KBM-7 (cell line): ENCODE data around the gene CTSL.

Source experiments
- DNase-seq: peaks from one replicate; pipeline ENCODE4 v3.0.0-alpha.2; 2015
- in situ Hi-C: fragments of 300-500 bp; cut with MboI; formaldehyde crosslinking; loops from 2 replicates; pipeline ENCODE4 v1.14.3; 2020; ENCODE audit warnings: low sequenced_read_pairs, low pct_unique_long_range_greater_than_20kb, mixed read lengths

The CTSL gene

GRCh38 chr9:87696641-87697040, 29.3 kb upstream of the CTSL start:
- in situ Hi-C loops = loop anchor here (25.0 kb wide), 2 partner anchors 116 to 341 kb away; no protein-coding TSS in a partner anchor
- DNase-seq = no peak

GRCh38 chr9:87698069-87698809, 27.7 kb upstream of the CTSL start:
- in situ Hi-C loops = loop anchor here (25.0 kb wide), 2 partner anchors 114 to 339 kb away; no protein-coding TSS in a partner anchor

GRCh38 chr9:87699835-87700234, 26.1 kb upstream of the CTSL start:
- no peak for DNase-seq
- in situ Hi-C loops = loop anchor here (25.0 kb wide), 2 partner anchors 112 to 337 kb away; no protein-coding TSS in a partner anchor

More at GRCh38 chr9:87698069-87698809, 27.7 kb upstream of the CTSL start:
- DNase-seq = no peak

- in situ Hi-C loops = no loop called here
- no peak for DNase-seq
Measured at GRCh38 chr9:87701491-87701890, 24.4 kb upstream of the CTSL start.

- in situ Hi-C loops = no loop called here
- no peak for DNase-seq
Measured at GRCh38 chr9:87701931-87702421, 23.9 kb upstream of the CTSL start.

GRCh38 chr9:87702921-87703320, 23.0 kb upstream of the CTSL start:
- in situ Hi-C loops = no loop called here
- no peak for DNase-seq

GRCh38 chr9:87703636-87704276, 22.2 kb upstream of the CTSL start:
- no peak for DNase-seq
- in situ Hi-C loops = no loop called here

GRCh38 chr9:87704342-87704741, 21.6 kb upstream of the CTSL start:
- no peak for DNase-seq
- in situ Hi-C loops = no loop called here

- in situ Hi-C loops = no loop called here
- no peak for DNase-seq
Measured at GRCh38 chr9:87706066-87706739, 19.7 kb upstream of the CTSL start.

- DNase-seq = no peak
- in situ Hi-C loops = no loop called here
Measured at GRCh38 chr9:87707805-87708506, 18.0 kb upstream of the CTSL start.

- in situ Hi-C loops = no loop called here
- no peak for DNase-seq
Measured at GRCh38 chr9:87708546-87708945, 17.4 kb upstream of the CTSL start.

GRCh38 chr9:87708986-87709728, 16.8 kb upstream of the CTSL start:
- in situ Hi-C loops = no loop called here
- DNase-seq = no peak

GRCh38 chr9:87710443-87710842, 15.5 kb upstream of the CTSL start:
- no peak for DNase-seq
- in situ Hi-C loops = no loop called here

- in situ Hi-C loops = no loop called here
Measured at GRCh38 chr9:87711857-87712800, 13.8 kb upstream of the CTSL start.

GRCh38 chr9:87712801-87713277, 13.1 kb upstream of the CTSL start:
- in situ Hi-C loops = no loop called here
- DNase-seq = no peak

More at GRCh38 chr9:87711857-87712800, 13.8 kb upstream of the CTSL start:
- DNase-seq = no peak

- in situ Hi-C loops = no loop called here
- peak; percentile 42 for DNase-seq
Measured at GRCh38 chr9:87713278-87713987, 12.5 kb upstream of the CTSL start.

- no peak for DNase-seq
- in situ Hi-C loops = no loop called here
Measured at GRCh38 chr9:87713988-87714330, 12.0 kb upstream of the CTSL start.
